Stimulated activated CD8-positive, alpha-beta memory T cell treated with anti-CD3 and anti-CD28 coated beads, Interleukin-7, amount 100 ng/mL, for 4 hours (primary cell): ENCODE data around the gene MBD5.

Experiments
- DNase-seq, 2 donors: peaks; one replicate each; pipeline ENCODE4 v3.0.0-alpha.2; 2020; ENCODE audit warnings: low read depth in 2 of 2

Gene MBD5

DNA sequence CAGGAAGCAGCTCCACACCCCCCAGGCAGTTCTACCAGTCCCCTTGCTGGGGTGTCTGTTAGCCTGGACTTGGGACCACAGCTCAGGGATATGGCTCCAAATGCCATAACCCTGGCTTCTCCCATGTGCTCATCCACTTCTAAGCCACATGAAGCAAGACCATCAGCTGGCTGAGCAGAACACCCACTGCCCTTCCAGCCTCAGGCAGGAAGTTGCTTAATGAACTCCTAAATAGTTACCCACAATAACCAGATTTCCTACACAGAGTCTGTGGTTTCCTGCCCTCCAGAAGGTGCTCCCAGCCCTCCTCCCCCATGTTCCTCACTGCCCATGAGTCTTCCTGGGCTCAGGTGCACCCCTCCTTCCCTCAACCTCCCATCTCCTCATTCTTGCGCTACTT is 525.4 kb downstream of the MBD5 start:
- DNase-seq, result no peak

DNA sequence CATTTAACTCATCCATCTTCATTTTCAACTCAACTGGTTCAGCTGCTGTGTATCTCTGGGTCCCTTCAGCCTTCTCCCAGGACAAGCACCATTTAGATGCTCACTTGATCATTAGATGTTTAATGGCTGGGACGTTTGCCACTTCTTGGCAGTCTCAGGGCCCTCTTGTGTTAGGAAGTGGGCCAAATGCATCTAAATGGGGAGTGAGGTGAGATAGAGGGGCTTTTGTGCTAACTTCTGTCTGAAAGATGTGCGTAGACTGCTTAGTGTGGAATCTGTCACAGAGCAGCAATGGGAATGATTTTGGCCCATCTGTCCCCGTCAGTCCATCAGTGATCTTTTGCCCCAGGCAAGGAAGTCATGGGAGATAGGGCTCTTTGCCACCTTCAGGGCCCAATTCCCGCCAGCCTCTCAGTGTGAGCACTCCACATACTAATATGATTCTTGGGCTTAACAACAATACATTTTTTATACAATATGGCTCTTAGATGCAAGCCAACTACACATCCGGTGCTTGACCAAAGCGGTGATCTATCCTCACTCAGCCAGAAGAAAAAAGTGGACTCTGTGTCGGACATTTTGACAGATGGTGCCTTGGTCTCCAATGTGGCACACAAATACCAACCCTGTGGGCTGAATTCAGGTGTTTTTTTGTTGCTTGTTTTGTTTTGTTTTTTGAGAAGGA is 528.0 kb downstream of the MBD5 start:
- no peak for DNase-seq

DNA sequence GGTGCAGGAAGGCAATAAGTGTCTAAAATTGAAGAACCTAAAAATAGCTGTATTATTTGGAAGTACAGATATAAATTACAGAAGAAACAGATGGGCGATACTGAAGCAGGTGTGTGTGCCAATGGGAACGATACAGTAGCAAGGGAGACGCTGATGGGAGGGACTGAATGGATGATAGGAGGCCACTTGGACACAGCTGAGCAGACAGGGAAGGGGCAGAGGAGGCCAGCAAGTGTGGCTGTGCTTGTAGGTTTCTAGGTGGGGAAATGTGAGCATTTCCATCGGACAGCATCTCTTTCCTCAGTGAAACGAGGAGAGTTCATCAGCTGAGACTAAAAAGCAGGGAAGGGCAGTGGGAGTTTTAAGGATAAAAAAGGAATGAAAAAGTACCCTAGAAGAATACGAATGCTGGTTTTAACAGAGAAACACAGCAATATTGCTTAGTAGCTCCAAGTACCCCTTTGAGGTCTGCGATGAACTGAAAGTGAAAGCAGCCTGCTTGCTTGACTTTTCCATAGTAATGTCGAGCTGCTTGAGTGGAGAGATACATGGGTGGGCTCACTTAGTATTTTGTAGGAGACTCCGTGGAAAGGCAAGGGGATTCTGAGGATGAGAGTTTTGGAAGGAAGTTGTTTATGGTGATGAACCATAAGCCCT is 531.9 kb downstream of the MBD5 start:
- DNase-seq, result peak in 1 of 2 donors; percentile 31

DNA sequence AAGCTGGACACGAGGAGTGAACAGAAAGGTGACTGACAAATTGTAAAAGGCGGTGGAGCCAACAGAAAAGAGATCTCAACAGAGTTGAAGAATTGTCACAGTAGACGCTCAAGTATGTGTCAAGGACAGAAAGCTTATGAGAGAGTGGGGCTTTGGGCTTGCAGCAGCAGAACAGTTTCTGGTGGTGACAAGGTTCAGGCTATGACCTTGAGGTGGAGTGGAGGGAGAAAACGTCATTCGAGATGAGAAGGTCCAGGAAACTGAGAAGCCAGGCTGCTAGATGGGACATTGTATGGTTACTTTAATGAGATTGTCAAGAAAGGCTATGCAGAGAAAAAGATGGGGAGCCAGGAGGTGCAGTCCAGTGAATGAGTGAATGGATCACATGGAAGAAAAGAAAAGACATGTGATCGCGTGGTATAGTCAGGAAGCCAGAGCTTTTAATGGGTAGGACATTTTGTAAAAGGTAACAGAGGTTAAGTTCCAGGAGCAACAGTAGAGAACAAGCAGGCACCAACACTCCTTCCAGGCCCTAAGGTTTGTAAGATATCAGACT is 532.5 kb downstream of the MBD5 start:
- DNase-seq, result no peak

DNA sequence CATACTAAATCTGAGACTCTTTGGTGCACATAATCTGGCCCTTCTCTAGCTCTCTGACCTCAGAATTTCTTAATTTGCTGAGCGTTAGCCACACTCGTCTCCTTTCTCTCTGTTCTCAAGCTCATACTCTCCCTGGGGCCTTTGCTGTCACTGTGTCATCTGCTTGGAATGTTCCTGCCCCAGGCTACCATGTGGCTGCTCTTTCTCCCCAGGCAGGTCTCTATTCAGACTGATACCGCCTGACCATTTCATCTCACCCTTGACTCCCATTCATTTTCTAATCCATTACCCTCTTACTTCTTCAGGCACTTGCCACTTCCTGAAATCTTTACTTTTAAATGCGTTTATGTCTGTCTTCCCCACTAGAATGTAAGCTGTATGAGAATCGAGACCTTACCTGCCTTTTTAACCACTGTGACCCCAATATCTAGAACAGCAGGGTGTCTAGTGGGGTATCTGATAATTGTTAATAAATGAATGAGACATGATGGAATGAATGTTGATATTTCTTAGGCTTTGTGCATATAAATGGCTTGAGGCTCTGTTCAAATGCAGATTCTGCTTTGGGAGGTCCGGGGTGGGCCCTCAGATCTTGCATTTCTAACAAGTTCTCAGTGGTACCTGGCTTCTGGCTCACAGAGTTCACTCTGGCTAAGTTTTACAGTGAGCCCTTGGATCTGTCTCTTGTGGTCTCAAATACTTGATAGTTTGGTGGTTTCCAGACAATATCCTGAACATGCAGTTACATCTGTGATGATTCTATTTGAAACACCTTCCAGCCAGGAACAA is 533.8 kb downstream of the MBD5 start:
- no peak for DNase-seq

DNA sequence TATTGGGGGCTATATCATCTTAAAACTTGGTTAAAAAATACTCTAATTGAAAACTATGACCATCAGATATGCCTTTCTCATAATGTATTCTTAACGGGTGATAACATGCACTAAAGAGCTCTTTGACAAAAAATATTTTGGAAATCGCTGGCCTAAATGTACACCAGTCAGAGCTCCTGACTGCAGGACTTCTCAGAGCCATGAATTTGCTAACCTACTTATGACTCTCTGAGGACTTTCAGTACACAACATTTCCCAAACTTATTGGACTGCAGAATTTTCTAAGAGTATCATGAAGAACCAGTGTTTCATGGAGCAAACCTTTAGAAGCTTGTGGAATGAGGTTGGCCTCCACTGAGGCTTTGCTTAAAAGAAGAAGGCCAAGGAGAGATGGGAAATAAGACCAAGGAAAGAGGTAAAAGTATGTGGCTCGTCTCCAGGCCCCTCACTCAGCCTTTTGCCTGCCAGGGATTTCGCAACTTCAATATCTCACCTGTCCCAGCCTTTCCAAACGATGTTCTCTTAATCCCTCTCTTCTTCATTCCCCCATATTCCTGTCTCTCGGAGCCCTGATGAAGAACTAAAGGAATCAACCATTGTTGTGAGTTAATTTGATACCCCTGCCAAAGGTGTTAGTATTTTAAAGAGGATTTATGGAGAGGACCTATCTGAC is 534.9 kb downstream of the MBD5 start:
- DNase-seq, result no peak

DNA sequence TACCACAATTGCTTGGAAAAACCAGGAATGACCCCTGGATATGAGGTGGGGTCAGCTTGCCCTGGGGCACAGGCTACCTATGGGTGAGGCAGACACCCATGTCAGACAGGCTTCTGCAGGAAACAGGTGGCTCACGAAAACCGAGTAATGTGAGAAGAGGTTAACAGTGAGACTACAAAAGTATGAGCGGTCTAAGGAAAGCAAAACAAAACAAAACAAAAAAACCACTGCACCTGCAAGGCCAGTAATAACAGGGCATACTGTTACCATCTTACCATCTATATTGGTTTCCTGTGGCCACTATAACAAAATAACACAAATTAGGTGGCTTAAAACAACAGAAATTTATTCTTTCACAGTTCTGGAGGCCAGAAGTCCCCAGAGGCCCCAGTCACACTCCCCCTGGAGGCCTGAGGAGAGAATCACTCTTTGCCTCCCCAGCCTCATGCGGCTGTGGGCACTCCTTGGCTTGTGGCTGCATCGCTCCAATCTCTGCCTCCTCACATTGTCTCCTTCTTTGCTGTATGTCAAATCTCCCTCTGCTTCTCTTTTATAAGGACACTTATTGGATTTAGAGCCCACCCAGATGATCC is 537.0 kb downstream of the MBD5 start:
- DNase-seq, result no peak

DNA sequence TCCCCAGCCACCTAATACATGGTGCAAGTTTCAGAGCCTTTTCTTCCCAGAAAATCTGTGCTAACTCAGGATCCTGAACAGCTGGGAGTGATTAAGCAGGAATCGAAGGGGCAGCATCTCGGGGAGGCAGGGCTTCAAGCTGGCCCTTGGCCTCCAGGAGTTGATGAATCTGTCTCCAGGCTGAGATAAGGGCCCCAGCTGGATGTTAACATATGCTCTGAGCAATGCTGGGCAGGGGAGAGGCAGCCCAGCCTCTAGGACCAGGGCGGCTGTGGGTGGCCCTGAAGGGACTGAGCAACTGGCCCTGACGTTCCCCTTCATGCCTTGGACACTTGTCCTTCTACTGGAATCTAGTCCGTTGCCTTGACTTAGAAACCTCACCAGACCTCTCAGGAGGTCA is 539.6 kb downstream of the MBD5 start:
- no peak for DNase-seq

DNA sequence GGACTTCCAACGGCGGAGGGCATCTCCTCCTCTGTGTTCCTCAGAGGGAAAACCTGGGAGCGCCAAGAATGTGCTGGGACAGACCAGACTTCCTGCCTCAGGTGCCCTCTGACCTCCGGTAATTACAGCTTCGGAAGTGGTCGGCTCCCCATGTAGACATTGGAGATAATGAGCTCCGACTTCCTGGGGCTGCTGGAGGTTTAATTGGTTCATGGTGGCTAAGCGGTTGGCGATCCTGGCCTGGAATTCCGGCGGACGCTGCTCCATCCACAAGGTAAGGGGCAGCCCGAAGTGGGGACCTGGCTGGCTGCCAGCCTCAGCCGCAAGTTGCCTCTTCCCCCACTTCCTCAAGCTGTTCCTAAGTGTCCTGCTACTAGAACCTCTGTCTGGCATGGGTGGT is 540.5 kb downstream of the MBD5 start:
- DNase-seq, result no peak

DNA sequence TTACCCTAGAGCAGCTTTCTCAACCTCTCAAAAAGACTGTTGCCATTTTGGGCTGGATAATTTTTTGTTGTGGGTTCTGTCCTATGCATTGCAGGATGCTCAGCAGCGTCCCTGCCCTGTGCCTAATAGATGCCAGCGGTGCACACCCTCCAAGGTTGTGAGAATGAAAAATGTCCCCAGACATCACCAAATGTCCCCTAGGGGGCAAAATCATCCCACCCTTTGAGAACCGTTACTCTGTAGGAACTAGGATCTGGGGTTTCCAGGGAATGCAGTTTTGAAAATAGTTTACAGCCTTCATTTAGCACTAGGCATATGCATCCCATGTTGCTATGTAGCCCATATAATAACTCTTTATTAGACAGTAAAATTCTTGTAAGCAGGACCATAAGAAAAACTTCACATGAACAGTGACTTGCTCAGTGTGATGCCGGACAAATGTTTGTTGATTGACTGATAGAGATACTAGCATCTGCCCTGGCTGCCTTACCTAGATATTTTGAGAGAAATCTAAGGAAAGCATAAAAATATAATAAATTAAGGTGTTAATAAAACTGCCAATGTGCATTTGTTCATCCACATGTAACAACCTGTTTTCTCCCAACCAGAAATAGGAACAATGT is 544.5 kb downstream of the MBD5 start:
- DNase-seq, result no peak
